CD4-positive, alpha-beta T cell treated with Interleukin-10 for 1 hour (primary cell): ENCODE results near the gene ZNF287.
"Not testable (repeated sequence)": the region's sequence is repeated elsewhere in the genome, so short reads cannot be mapped to it uniquely, and the experiment has no call there.

Experiments
- DNase-seq: peaks from one replicate; pipeline ENCODE4 v3.0.0-alpha.2; 2020

Gene ZNF287

GRCh38 chr17:16568541-16569357 lies at the start of gene ZNF287:
Gene ZNF287, minus strand, starts transcription at chr17:16569204. Its CDS starts 1,473 bp downstream, at chr17:16567731.
- peak; percentile 95 for DNase-seq

- no peak for DNase-seq
Observed at GRCh38 chr17:16617481-16618060, 48.6 kb upstream of the ZNF287 start.

GRCh38 chr17:16599537-16599936 lies 30.5 kb upstream of the ZNF287 start:
- no peak for DNase-seq

GRCh38 chr17:16593356-16594102 lies 24.5 kb upstream of the ZNF287 start:
- DNase-seq, result no peak

- peak; percentile 93 for DNase-seq
Observed at GRCh38 chr17:16589097-16589969, 20.3 kb upstream of the ZNF287 start.

GRCh38 chr17:16585796-16586195 lies 16.8 kb upstream of the ZNF287 start:
- no peak for DNase-seq

GRCh38 chr17:16584273-16584995 lies 15.4 kb upstream of the ZNF287 start:
- peak; percentile 93 for DNase-seq

GRCh38 chr17:16583781-16584180 lies 14.8 kb upstream of the ZNF287 start:
- peak; percentile 5 for DNase-seq

- DNase-seq, result no peak
Observed at GRCh38 chr17:16573466-16573865, 4.5 kb upstream of the ZNF287 start.

GRCh38 chr17:16569358-16569712 lies 331 bp upstream of the ZNF287 start:
- no peak for DNase-seq

- DNase-seq, result no peak
Observed at GRCh38 chr17:16552637-16553045, 16.4 kb downstream of the ZNF287 start.

GRCh38 chr17:16551878-16552636 lies 16.9 kb downstream of the ZNF287 start:
- DNase-seq, result no peak

- DNase-seq, result no peak
Observed at GRCh38 chr17:16537130-16537458, 31.9 kb downstream of the ZNF287 start.

- DNase-seq, result no peak
Observed at GRCh38 chr17:16534236-16534635, 34.8 kb downstream of the ZNF287 start.

GRCh38 chr17:16529906-16530305 lies 39.1 kb downstream of the ZNF287 start:
- no peak for DNase-seq

- no peak for DNase-seq
Observed at GRCh38 chr17:16527298-16527697, 41.7 kb downstream of the ZNF287 start.

- DNase-seq, result not testable (repeated sequence)
Observed at GRCh38 chr17:16525556-16525955, 43.4 kb downstream of the ZNF287 start.

- peak; percentile 80 for DNase-seq
Observed at GRCh38 chr17:16521070-16521727, 47.8 kb downstream of the ZNF287 start.

- DNase-seq, result no peak
Observed at GRCh38 chr17:16519021-16519420, 50.0 kb downstream of the ZNF287 start.

- DNase-seq, result no peak
Observed at GRCh38 chr17:16517477-16517876, 51.5 kb downstream of the ZNF287 start.

GRCh38 chr17:16516594-16517051 lies 52.4 kb downstream of the ZNF287 start:
- no peak for DNase-seq
